ENCODE data around the gene DCAF11.

DCAF11 gene

DNA sequence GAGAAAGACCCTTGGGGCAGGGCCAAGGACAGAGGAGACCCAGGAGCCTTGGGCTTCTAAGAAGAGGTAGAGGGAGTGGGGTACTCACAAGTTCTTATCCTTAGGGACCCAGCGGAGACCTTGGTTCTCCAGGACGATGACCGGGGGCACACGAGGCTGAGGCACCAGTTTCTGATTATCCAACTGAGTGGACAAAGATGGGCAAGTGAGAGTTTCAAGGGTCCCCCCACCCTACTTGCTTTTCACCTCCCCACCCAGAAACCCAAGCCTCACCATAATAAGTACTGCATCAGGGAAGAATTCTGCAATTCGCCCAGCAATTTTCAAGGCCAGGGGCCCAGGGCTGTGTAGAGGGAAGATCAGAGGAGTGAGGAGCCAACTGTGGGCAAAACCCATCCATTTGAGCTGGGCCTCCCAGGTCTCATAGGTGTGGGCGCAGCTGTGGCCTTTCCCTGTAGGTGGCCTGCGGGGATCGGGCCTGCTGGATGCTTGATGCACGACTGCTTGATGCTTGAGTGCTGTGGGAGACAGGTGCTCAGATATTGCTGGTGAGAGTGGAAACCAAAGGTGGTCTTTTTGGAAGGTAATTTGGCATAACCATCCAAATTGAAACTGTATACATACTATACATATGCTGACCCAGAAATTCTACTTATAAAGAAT lies 24.8 kb downstream of the DCAF11 start:
- DNase-seq (ENCODE audit: low read depth) = no peak

DNA sequence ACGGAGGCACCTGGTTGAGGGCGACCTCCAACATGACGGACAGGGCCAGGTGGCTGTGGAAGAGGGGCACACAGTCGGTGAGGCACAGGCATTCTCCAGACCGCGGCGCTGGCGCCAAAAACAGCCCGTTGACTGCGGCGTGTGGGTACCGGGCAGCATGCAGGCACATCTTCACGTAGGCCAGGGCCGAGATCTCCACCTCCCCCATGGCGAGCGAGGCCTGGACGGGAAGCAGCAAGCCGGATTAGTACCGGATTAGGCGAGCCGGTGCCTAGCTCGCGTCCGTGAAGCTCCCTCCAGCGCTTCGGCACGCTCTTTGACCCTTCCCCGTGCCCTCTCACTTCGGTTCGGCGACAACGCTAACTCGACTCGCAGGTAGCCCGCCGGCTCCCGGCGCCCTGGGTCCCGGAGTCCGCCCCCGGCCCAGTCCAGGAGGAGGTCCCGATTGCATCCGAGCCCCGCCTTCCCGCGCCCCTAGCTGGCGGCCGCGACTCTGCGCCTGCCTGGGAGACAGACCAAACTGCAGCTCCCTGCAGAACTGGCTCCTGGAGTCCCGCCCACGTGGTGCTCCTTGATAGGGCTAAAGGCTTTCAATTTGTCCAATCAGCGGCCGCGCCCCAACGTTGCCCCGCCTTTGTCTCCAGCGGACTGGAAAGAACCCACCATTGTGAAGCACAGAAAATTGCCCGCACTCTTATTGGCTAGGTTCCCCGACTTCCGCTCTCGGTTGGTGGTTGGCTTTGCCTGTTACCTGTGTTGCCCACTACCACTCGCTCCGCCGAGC lies 26.7 kb downstream of the DCAF11 start, which contains the start of gene EMC9:
EMC9 (minus strand) TSS at position 495 of the 784 bp plus-strand sequence; CDS start at position 208, 287 bp downstream.
- peak; percentile 99 for DNase-seq (ENCODE audit: low read depth)

DNA sequence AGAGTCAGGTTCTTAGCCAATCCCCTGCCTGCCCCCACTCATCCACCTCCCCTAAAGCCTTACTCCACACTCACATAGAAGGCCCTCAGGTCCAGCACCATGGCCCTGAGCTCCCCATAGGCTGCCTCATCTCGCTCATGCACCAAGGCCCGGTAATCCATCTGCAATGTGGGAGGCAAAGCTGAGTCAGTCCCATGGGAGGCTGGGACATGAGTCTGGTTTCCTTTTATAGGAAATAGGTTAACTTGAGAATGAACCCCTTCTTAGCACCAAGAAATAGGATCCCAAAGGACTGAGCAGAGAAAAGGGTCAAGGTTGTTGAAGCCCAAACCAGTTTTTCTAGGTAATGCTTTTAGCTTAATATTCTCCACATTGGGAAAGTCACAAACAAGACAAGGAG lies 28.9 kb downstream of the DCAF11 start:
- DNase-seq (ENCODE audit: low read depth) = peak; percentile 44

DNA sequence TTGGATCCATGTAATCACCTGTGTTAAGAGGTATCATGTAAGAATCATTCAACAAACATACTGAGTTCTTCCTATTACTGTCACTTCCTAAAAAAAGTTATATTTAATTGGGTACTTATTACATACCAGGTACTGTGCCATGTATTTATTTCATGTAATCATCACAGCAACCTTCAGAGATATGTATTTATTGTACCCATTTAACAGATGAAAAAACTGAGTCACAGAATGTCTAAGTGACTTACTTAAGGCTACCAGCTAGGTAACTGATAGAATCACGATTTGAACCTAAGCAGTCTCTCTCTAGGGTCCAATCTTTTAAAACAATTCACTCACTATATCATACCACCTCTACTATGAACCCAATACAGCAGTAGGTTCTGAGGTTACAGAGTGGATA lies 29.9 kb downstream of the DCAF11 start:
- no peak for DNase-seq (ENCODE audit: low read depth)

DNA sequence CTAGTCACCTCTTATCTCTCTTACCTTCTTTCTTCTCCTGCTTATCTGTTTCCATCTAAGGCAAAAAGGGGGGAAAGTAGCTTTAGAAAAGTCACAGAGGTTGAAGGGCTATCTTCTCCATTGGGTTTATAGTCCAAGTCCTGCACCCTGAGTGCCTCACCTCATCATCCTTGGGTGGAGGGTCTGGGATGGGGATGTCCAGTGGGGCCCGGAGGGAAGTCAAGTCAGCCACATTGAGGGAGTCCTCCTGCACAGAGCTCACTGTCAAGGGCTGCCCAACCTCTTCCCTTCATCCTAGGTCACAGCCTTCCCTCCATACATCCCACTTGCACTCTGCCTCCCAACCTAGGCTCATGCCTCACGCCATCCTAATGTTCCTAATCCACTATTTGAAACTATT lies 30.6 kb downstream of the DCAF11 start:
- no peak for DNase-seq (ENCODE audit: low read depth)

DNA sequence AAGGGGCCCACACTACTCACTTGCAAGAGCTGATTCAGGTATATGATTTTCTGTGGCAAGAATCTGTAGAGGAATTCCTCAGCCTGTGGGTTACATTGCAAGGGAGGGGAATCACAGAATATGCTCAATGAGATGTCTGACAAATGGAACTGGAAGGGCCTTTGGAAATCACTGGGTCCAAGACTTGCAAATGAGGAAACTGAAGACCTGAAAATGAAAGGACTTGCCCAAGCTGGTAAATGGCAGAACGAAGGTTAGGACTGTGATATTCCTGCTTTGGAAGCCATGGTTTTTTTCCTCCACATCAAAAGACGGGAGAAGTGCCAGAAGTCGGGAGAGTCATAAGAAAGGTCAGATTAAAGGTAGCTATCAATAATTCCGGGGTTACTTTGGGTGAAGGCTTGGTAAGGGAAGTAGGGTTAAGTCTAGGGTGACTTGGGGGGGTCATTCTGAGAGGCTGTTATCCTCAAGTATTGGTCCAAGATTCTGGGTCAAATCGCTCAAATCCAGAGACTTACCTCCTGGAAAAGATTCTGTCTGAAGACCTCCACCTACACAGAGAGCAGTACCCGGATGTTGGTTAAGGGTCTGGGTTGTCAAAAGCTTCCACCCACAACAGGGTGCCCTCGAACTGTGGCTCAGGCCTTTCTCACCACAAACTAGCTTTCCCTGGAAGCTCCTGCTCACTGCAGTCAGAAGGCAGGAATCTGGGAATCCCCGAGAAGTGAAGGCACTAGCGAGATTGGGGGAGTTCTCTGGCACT lies 31.3 kb downstream of the DCAF11 start:
- DNase-seq (ENCODE audit: low read depth) = peak; percentile 40

DNA sequence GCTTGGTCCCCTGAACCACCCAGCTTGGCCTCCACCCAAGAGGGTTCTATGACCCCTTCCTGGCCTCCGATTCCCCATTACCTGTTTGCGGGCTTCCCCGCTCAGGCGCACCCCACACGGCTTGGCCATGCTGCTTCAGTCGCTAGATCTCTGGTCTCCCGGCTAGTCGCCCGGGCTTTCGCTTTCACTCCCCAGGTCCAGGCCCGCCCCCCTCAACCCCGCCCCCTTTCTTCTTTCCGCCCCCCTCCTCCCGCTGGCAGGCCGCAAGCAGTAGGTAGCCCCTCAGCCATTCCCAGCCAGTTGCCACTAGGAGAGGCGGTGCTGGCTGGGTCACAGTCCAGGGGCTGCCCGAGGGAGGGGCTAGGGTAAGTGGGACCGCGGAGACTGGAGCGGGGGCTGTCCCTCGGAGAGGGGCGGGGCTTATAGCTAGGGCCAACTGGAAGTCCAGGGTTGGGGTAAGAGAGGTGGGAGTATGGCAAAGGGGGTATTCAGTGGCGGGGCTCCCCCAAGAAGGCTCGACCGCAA lies 31.9 kb downstream of the DCAF11 start, which contains the start of gene PSME2:
PSME2 (minus strand) TSS at position 158 of the 525 bp plus-strand sequence; CDS start at position 129, 29 bp downstream.
- DNase-seq (ENCODE audit: low read depth) = peak; percentile 89

DNA sequence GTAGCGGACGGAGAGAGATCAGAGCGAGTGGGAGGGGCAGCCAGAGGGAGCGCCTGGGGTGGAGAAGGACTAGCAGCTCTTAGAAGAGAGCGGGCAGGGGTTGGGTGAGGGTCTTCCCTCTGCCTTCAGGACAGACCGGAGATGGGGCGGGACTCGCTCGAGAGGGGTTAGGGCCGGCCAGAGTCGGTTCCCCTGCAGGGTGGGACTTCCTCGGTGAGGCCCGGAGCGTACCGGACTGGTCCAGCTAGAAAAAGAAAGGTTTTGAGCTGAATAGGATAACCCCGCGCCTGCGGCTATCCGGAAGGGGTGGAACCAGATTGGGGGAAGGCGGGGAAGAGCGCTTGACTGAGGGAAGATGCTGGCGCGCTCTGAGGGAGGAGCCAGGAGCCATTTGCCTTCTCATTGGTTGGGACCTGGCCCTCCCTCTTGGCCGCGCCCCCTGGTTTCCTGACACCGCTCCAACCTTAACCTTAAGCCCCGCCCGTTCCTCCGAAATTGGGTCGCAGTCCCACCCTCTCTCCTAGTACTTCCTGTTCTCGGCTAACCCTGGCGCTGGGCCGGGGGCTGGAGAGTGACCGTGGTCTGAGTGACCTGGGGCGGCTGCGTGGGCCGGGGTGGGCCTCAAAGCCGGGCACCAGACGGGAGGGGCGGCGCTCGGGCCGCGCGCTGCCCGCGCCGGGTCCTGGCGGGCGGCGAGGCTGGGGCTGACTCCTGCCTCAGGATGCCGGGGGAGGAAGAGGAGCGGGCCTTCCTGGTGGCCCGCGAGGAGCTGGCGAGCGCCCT lies 32.6 kb downstream of the DCAF11 start, which contains the start of gene RNF31:
RNF31 (plus strand) TSS at position 521 of the 783 bp plus-strand sequence; CDS start at position 722, 201 bp downstream.
- peak; percentile 98 for DNase-seq (ENCODE audit: low read depth)

DNA sequence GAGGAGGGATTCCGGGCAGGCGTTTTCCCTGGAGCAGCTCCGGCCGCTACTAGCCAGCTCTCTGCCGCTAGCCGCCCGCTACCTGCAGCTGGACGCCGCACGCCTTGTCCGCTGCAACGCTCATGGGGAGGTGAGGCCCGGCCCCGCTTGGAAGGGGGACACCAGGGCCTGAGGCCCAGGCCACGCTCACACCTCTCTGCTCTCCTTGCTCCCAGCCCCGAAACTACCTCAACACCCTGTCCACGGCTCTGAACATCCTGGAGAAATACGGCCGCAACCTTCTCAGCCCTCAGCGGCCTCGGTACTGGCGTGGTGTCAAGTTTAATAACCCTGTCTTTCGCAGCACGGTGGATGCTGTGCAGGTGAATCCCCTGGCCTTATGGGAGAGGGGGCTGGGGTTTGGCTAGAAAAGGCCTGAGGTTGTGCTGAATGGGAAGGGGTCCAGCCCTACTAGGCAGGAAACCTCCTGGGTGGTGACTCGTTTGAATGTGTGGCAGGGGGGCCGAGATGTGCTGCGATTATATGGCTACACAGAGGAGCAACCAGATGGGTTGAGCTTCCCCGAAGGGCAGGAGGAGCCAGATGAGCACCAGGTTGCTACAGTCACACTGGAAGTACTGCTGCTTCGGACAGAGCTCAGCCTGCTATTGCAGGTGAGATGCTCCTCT lies 33.3 kb downstream of the DCAF11 start:
- no peak for DNase-seq (ENCODE audit: low read depth)

DNA sequence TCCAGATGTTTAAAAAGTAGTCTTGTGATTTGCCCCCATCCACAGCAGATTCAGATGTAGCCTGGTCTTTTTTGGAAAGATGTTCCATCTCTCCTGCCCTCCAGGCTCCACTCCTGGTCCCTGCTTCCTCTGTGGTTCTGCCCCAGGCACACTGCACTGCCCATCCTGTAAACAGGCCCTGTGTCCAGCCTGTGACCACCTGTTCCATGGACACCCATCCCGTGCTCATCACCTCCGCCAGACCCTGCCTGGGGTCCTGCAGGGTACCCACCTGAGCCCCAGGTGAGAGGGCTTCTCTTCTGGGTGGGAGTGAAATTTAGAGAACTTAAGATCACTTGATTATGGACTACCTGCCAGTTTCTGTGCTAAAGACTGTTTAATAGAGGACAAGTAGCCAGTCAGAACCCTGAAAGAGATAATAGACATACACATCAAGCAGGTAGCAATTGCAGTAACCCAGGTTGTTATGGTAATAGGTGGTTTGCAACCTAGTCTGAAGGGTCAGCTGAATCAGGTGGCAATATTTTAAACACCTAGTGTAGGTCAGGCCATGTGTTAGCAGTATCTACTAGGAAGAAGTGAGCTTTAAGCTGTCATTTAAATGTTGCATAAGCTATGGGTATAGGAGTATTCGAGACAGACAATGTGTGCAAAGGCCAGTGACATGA lies 34.9 kb downstream of the DCAF11 start:
- DNase-seq (ENCODE audit: low read depth) = no peak

DNA sequence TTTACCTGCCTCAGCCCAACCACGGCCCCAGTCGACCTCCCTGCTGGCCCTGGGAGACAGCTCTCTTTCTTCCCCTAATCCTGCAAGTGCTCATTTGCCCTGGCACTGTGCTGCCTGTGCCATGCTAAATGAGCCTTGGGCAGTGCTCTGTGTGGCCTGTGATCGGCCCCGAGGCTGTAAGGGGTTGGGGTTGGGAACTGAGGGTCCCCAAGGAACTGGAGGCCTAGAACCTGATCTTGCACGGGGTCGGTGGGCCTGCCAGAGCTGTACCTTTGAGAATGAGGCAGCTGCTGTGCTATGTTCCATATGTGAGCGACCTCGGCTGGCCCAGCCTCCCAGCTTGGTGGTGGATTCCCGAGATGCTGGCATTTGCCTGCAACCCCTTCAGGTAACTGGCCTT lies 35.5 kb downstream of the DCAF11 start:
- no peak for DNase-seq (ENCODE audit: low read depth)

DNA sequence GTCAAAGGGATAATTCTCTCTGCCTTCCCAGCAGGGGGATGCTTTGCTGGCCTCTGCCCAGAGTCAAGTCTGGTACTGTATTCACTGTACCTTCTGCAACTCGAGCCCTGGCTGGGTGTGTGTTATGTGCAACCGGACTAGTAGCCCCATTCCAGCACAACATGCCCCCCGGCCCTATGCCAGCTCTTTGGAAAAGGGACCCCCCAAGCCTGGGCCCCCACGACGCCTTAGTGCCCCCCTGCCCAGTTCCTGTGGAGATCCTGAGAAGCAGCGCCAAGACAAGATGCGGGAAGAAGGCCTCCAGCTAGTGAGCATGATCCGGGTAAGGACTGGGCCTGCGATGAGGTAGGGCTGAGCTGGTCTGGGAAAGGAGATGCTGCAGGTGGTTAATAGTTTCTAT lies 36.0 kb downstream of the DCAF11 start:
- no peak for DNase-seq (ENCODE audit: low read depth)

DNA sequence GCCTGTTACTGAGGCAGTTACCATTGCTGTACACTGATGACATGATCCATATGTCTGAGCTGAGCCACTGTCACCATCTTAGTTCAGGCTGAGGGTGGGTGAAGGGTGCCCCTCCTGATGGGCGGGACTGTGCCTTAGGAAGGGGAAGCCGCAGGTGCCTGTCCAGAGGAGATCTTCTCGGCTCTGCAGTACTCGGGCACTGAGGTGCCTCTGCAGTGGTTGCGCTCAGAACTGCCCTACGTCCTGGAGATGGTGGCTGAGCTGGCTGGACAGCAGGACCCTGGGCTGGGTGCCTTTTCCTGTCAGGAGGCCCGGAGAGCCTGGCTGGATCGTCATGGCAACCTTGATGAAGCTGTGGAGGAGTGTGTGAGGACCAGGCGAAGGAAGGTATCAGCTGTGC lies 36.4 kb downstream of the DCAF11 start:
- DNase-seq (ENCODE audit: low read depth) = no peak

DNA sequence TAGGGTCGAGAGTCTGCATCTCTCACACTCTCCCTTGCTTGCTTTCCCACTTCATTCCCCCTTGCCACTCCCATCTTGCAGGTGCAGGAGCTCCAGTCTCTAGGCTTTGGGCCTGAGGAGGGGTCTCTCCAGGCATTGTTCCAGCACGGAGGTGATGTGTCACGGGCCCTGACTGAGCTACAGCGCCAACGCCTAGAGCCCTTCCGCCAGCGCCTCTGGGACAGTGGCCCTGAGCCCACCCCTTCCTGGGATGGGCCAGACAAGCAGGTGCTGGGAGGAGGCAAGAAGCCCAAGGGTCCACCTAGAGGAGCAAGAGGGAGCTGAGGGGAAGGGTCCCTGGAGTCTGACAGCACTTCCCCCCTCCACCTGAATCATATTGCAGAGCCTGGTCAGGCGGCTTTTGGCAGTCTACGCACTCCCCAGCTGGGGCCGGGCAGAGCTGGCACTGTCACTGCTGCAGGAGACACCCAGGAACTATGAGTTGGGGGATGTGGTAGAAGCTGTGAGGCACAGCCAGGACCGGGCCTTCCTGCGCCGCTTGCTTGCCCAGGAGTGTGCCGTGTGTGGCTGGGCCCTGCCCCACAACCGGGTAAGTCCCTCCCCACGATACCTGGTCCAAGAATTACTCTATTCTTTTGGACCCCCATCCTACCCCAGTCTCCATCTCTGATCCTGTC lies 37.0 kb downstream of the DCAF11 start:
- no peak for DNase-seq (ENCODE audit: low read depth)

DNA sequence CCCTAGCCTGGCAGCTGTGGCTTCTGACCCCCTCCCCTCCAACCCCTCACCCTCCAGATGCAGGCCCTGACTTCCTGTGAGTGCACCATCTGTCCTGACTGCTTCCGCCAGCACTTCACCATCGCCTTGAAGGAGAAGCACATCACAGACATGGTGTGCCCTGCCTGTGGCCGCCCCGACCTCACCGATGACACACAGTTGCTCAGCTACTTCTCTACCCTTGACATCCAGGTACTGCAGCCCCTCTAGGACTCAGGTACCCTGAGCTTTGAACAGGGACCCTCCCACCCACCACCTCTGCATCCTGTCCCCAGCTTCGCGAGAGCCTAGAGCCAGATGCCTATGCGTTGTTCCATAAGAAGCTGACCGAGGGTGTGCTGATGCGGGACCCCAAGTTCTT lies 40.5 kb downstream of the DCAF11 start:
- no peak for DNase-seq (ENCODE audit: low read depth)

DNA sequence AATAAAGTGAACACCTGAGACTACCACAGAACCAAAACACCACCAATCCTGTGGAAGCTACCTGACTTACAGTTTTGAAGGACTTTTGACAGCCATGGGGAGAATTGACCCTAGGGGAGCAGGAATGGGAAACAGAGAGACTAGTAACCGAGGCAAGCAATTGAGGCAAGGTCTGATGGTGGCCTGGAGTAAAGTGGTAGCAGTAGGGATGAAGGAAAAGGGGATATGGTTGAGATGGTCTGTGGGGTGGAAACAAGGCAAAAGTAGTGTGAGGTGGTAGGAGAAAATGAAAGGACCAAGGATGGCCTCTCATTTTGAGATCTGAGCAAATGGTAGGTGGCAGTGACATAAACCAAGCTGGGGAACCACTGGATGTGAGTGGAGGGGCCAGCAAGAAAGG lies 42.3 kb downstream of the DCAF11 start:
- DNase-seq (ENCODE audit: low read depth) = no peak

DNA sequence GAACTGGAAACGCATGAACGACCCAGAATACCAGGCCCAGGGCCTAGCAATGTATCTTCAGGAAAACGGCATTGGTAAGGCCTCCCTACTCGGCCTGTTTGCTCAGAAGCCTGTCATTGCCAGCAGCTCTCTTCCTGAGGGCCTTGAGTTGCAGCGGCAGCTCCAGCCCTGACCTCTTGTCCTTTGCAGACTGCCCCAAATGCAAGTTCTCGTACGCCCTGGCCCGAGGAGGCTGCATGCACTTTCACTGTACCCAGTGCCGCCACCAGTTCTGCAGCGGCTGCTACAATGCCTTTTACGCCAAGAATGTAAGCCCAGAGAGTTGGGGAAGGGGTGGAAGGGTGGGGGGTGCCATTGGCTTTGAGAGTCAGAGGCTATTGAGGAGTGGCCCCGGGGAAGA lies 42.8 kb downstream of the DCAF11 start:
- no peak for DNase-seq (ENCODE audit: low read depth)

DNA sequence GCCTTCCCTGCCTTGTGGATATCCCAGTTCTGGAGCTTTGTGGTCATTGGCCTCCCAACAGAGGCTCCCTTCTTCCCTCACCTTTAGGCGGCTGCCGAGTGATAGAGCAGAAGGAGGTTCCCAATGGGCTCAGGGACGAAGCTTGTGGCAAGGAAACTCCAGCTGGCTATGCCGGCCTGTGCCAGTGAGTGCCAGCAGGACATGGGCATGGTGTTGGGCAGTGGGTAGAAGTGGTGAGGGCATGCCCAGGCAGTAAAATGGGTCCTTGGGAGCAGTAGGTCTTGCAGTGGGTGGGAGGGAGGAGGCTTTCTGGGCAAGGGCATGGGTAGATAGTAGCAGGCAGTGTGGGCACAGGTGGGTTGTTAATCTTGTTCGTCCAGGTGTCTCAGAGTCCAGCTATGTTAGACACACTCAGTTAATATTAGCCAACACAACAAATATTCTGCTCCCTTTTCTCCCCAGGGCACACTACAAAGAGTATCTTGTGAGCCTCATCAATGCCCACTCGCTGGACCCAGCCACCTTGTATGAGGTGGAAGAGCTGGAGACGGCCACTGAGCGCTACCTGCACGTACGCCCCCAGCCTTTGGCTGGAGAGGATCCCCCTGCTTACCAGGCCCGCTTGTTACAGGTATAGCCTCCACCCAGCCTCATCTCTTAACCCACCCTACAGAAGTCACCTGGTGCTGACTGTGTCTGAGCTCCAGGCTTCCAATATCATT lies 45.4 kb downstream of the DCAF11 start:
- no peak for DNase-seq (ENCODE audit: low read depth)

DNA sequence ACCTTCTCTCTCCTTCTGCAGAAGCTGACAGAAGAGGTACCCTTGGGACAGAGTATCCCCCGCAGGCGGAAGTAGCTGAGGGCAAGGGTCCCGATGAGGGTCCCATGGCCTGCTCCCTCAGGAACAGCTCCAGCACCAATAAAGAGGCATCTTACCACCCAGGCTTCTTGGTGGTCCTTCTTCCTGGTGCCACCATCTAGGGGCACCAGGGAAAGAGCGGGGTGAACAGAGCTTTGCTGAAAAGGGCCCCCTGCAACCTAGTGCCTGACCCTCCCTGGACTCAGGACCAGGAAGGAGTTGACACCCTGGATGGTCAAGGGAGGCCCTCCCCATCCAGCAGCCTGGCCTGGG lies 45.9 kb downstream of the DCAF11 start:
- DNase-seq (ENCODE audit: low read depth) = no peak

All from stromal cell of bone marrow (primary cell).